PC-3 (cell line): Measurements from ENCODE around the gene TSHZ2.

Source experiments
- CTCF ChIP-seq: fragments of 300-600 bp; sonication (generic); conservative IDR thresholded peaks from 2 replicates; pipeline ENCODE4 v1.5.1; 2017; ENCODE audit warnings: antibody characterized with exemption, low read depth, mild to moderate bottlenecking, low read length
- EZH2 ChIP-seq: fragments of 300-600 bp; sonication (generic); IDR thresholded peaks from one replicate; pipeline ENCODE4 v1.6.1; 2017; ENCODE audit warnings: antibody characterized with exemption, mild to moderate bottlenecking, low read length; ENCODE audit not compliant: unreplicated experiment

- TF ChIP-seq CTCF (no peak), EZH2 (no peak)
These were observed 125.6 kb downstream of the TSHZ2 start for GRCh38 chr20:53097791-53098190.
